Erythroblast (primary cell): ENCODE measurements around the gene CALN1.

Experiments used
- GATA1 ChIP-seq: IDR thresholded peaks from 2 replicates; pipeline ENCODE4 v1.6.1; 2011; ENCODE audit warnings: low read depth, mild to moderate bottlenecking, control low read depth, low read length, moderate library complexity
- POLR2A ChIP-seq: IDR thresholded peaks from 2 replicates; pipeline ENCODE4 v1.6.1; 2011; ENCODE audit warnings: mild to moderate bottlenecking, low read length

- TF ChIP-seq POLR2A (no peak), GATA1 (no peak)
Measured at GRCh38 chr7:71787513-71787912, 624.6 kb downstream of the CALN1 start.
